ENCODE measurements around the gene RRAS2.

RRAS2 gene

GRCh38 chr11:14386895-14387480, 28.0 kb upstream of the RRAS2 start:
- TF ChIP-seq POLR2AphosphoS5 (IDR thresholded peaks at IDR 0.05; ENCODE audit: low read depth, low read length) (no peak), TAF1 (IDR thresholded peaks at IDR 0.05; ENCODE audit: borderline replicate concordance, insufficient read depth, low read length) (no peak), FOXP2 (optimal IDR thresholded peaks at IDR 0.05; ENCODE audit: borderline replicate concordance, extremely low read depth, extremely low read length, insufficient read depth) (no peak), SIN3A (IDR thresholded peaks at IDR 0.05; ENCODE audit: borderline replicate concordance, insufficient read depth, low read length) (no peak)
- TF ChIP-seq, protein P1, sequence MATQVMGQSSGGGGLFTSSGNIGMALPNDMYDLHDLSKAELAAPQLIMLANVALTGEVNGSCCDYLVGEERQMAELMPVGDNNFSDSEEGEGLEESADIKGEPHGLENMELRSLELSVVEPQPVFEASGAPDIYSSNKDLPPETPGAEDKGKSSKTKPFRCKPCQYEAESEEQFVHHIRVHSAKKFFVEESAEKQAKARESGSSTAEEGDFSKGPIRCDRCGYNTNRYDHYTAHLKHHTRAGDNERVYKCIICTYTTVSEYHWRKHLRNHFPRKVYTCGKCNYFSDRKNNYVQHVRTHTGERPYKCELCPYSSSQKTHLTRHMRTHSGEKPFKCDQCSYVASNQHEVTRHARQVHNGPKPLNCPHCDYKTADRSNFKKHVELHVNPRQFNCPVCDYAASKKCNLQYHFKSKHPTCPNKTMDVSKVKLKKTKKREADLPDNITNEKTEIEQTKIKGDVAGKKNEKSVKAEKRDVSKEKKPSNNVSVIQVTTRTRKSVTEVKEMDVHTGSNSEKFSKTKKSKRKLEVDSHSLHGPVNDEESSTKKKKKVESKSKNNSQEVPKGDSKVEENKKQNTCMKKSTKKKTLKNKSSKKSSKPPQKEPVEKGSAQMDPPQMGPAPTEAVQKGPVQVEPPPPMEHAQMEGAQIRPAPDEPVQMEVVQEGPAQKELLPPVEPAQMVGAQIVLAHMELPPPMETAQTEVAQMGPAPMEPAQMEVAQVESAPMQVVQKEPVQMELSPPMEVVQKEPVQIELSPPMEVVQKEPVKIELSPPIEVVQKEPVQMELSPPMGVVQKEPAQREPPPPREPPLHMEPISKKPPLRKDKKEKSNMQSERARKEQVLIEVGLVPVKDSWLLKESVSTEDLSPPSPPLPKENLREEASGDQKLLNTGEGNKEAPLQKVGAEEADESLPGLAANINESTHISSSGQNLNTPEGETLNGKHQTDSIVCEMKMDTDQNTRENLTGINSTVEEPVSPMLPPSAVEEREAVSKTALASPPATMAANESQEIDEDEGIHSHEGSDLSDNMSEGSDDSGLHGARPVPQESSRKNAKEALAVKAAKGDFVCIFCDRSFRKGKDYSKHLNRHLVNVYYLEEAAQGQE (IDR thresholded peaks at IDR 0.05; ENCODE audit: insufficient read depth in 1 of 2, low read depth in 2 of 2, low read length in 2 of 2) = no peak

GRCh38 chr11:14386081-14386480, 27.1 kb upstream of the RRAS2 start:
- TF ChIP-seq POLR2AphosphoS5 (IDR thresholded peaks at IDR 0.05; ENCODE audit: low read depth, low read length) (no peak), TAF1 (IDR thresholded peaks at IDR 0.05; ENCODE audit: borderline replicate concordance, insufficient read depth, low read length) (no peak), SIN3A (IDR thresholded peaks at IDR 0.05; ENCODE audit: borderline replicate concordance, insufficient read depth, low read length) (no peak), FOXP2 (optimal IDR thresholded peaks at IDR 0.05; ENCODE audit: borderline replicate concordance, extremely low read depth, extremely low read length, insufficient read depth) (no peak)
- TF ChIP-seq, protein P1 (IDR thresholded peaks at IDR 0.05; ENCODE audit: insufficient read depth in 1 of 2, low read depth in 2 of 2, low read length in 2 of 2) = no peak

DNA sequence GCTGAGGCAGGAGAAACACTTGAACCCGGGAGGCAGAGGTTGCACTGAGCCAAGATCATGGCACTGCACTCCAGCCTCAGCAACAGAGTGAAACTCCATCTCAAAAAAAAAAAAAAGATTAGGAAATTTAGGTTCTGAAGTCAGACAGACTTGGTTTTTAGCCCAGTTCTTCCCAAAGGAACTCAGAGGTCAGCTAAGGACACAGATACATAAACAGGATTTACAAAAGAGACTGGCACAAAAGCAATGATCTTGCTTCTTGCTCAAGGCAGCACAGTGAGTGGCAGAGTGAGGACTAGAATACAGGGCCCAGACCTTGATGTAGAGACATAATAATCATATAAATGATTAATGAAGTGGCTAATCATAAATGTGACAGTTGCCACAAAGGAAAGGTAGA, 25.4 kb upstream of the RRAS2 start:
- TF ChIP-seq POLR2AphosphoS5 (IDR thresholded peaks at IDR 0.05; ENCODE audit: low read depth, low read length) (no peak), TAF1 (IDR thresholded peaks at IDR 0.05; ENCODE audit: borderline replicate concordance, insufficient read depth, low read length) (no peak), SIN3A (IDR thresholded peaks at IDR 0.05; ENCODE audit: borderline replicate concordance, insufficient read depth, low read length) (no peak), FOXP2 (optimal IDR thresholded peaks at IDR 0.05; ENCODE audit: borderline replicate concordance, extremely low read depth, extremely low read length, insufficient read depth) (no peak)
- TF ChIP-seq, protein P1 (IDR thresholded peaks at IDR 0.05; ENCODE audit: insufficient read depth in 1 of 2, low read depth in 2 of 2, low read length in 2 of 2) = no peak

- TF ChIP-seq FOXP2 (optimal IDR thresholded peaks at IDR 0.05; ENCODE audit: borderline replicate concordance, extremely low read depth, extremely low read length, insufficient read depth) = no peak
- TF ChIP-seq SIN3A (IDR thresholded peaks at IDR 0.05; ENCODE audit: borderline replicate concordance, insufficient read depth, low read length) = no peak
- no peak for TF ChIP-seq POLR2AphosphoS5 (IDR thresholded peaks at IDR 0.05; ENCODE audit: low read depth, low read length)
- TF ChIP-seq TAF1 (IDR thresholded peaks at IDR 0.05; ENCODE audit: borderline replicate concordance, insufficient read depth, low read length) = no peak
- TF ChIP-seq, protein P1 (IDR thresholded peaks at IDR 0.05; ENCODE audit: insufficient read depth in 1 of 2, low read depth in 2 of 2, low read length in 2 of 2) = no peak
Observed at GRCh38 chr11:14381968-14382367, 23.0 kb upstream of the RRAS2 start.
